A172 (cell line): ENCODE measurements around the gene NCOR1. TPM values are rescaled to one million over a fixed set of nuclear protein-coding genes. Genes with fewer than 3 reads are reported as not detected.
A peak's percentile ranks its signal among the peaks of the same experiment; 100 is the strongest.

Experiments
- DNase-seq: peaks from one replicate; pipeline ENCODE4 v3.0.0-alpha.2; 2015; ENCODE audit warnings: low spot score
- total RNA-seq: library from RNA; depleted of rRNA; stranded (reverse); fragments of >200 nt; shearing (Covaris generic); gene quantifications from 2 replicates; pipeline ENCODE4 v1.2.3, GENCODE V29; 2014

The NCOR1 gene
- total RNA-seq, 1 experiment from 2014 or later = 95.9 TPM

- peak; percentile 95 for DNase-seq
These were observed 187.4 kb downstream of the NCOR1 start for GRCh38 chr17:16027708-16028584.

GRCh38 chr17:16026895-16027294, 188.4 kb downstream of the NCOR1 start:
- no peak for DNase-seq

GRCh38 chr17:16025202-16025601, 190.1 kb downstream of the NCOR1 start:
- DNase-seq = no peak

- DNase-seq = no peak
These were observed 191.5 kb downstream of the NCOR1 start for GRCh38 chr17:16023881-16024280.

GRCh38 chr17:16019347-16019746, 196.0 kb downstream of the NCOR1 start:
- no peak for DNase-seq

GRCh38 chr17:16013943-16014407, 201.4 kb downstream of the NCOR1 start:
- peak; percentile 92 for DNase-seq

GRCh38 chr17:16007439-16007838, 207.9 kb downstream of the NCOR1 start:
- no peak for DNase-seq

GRCh38 chr17:16005636-16006035, 209.7 kb downstream of the NCOR1 start:
- DNase-seq = no peak

GRCh38 chr17:16003841-16004240, 211.5 kb downstream of the NCOR1 start:
- no peak for DNase-seq

- DNase-seq = no peak
These were observed 212.6 kb downstream of the NCOR1 start for GRCh38 chr17:16002708-16003260.

GRCh38 chr17:16001226-16001897, 214.0 kb downstream of the NCOR1 start:
- DNase-seq = no peak

- peak; percentile 29 for DNase-seq
These were observed 215.1 kb downstream of the NCOR1 start for GRCh38 chr17:15999974-16000827.

GRCh38 chr17:15999141-15999973, 216.0 kb downstream of the NCOR1 start, which contains the start of the genes TTC19 and ZSWIM7:
TTC19 (plus strand) TSS chr17:15999824; CDS start chr17:15999849, 25 bp downstream.
ZSWIM7 (minus strand) TSS chr17:15999704; CDS start chr17:15999594, 110 bp downstream.
- DNase-seq = peak; percentile 89

- DNase-seq = no peak
These were observed 217.2 kb downstream of the NCOR1 start for GRCh38 chr17:15998031-15998562.

- DNase-seq = no peak
These were observed 219.0 kb downstream of the NCOR1 start for GRCh38 chr17:15996322-15996721.

GRCh38 chr17:15981646-15982580, 233.4 kb downstream of the NCOR1 start:
- no peak for DNase-seq

- DNase-seq = no peak
These were observed 234.1 kb downstream of the NCOR1 start for GRCh38 chr17:15981208-15981607.
